Esophagus squamous epithelium (tissue), 5 donors: Measurements from ENCODE around the gene GP1BA. TPM values are rescaled to one million over a fixed set of nuclear protein-coding genes. Genes with fewer than 3 reads are reported as not detected.

Experiments used
- DNase-seq: peaks from one replicate; lab custom pipeline; 2025; lab: John Stamatoyannopoulos, UW
- H3K27ac ChIP-seq, 4 donors: fragments of 200-600 bp; sonication (generic); one replicate each; pipeline ENCODE4 v1.5.1; 2016 to 2019; ENCODE audit warnings: mild to moderate bottlenecking in 1 of 4
- H3K27me3 ChIP-seq, 4 donors: fragments of 200-600 bp; sonication (generic); 1 replicate in 3 of 4; 2 replicates in 1 of 4; pipeline versions ENCODE4 v1.5.1 to v1.6.0; 2017 to 2021; ENCODE audit warnings: antibody characterized with exemption in 1 of 4
- H3K36me3 ChIP-seq, 3 donors: fragments of 200-600 bp; sonication (generic); one replicate each; pipeline ENCODE4 v1.5.1; 2016 to 2019
- H3K4me1 ChIP-seq, 3 donors: fragments of 200-600 bp; sonication (generic); one replicate each; pipeline ENCODE4 v1.5.1; 2017 to 2019
- H3K4me3 ChIP-seq, 4 donors: fragments of 200-600 bp; sonication (generic); 1 replicate in 3 of 4; 2 replicates in 1 of 4; pipeline ENCODE4 v1.5.1; 2016 to 2019; ENCODE audit warnings: mild to moderate bottlenecking in 2 of 4, moderate library complexity in 1 of 4
- H3K9me3 ChIP-seq, 3 donors: fragments of 200-600 bp; sonication (generic); one replicate each; pipeline ENCODE4 v1.5.1; 2016 to 2019
- CTCF ChIP-seq, 6 experiments: fragments of 450-650 bp in 4 of 6; fragments of 200-600 bp in 2 of 6; sonication (generic) in 2 of 6; IDR thresholded peaks; one replicate each; pipeline ENCODE4 v1.5.1; 2016 to 2019; ENCODE audit warnings: antibody characterized with exemption in 6 of 6, mild to moderate bottlenecking in 4 of 6, moderate library complexity in 4 of 6
- POLR2A ChIP-seq, 4 donors: fragments of 450-650 bp; IDR thresholded peaks; one replicate each; pipeline ENCODE4 v1.6.1; 2017; ENCODE audit warnings: antibody characterized with exemption in 4 of 4, mild to moderate bottlenecking in 4 of 4, moderate library complexity in 3 of 4
- WGBS, 2 donors: methylation state at CpG; one replicate each; pipeline ENCODE4 v1.1.5; 2018; 5-methylcytosine and 5-hydroxymethylcytosine counted together
- intact Hi-C: fragments of 100-400 bp; cut with DNase I; formaldehyde crosslinking; loops from one replicate; pipeline ENCODE4 v1.15.0; 2022
- total RNA-seq, 4 donors: library from RNA; depleted of rRNA; stranded (reverse); fragments of >200 nt; gene quantifications; one replicate each; pipeline ENCODE4 v1.1.0, GENCODE V29; 2016
- donor health status: DM: yes; HTN: yes; CAD: no.

Gene GP1BA
- total RNA-seq, 4 donors from 2014 or later: not detected

- peaks cover 21 to 41% (median 25%) of the 10 kb centered on the region in 3 donors for H3K4me1 ChIP-seq
- H3K27ac ChIP-seq: peak overlapping the region; percentile 83 to 99 (median 98)
- no peaks in the 10 kb centered on the region for H3K27me3 ChIP-seq
- WGBS, 2 donors: 19 to 22% methylated on average over 13 to 23 of the region's 23 CpGs
- no peak for DNase-seq
- peak overlapping the region; percentile 37 to 84 (median 71) for H3K4me3 ChIP-seq
- no peaks in the 10 kb centered on the region for H3K9me3 ChIP-seq
- H3K36me3 ChIP-seq: peaks cover 5 to 41% (median 17%) of the 10 kb centered on the region in 3 donors
- intact Hi-C loops: no loop called here
- TF ChIP-seq POLR2A (IDR thresholded peaks at IDR 0.05) (no peak), CTCF (IDR thresholded peaks at IDR 0.05) (no peak)
Observed at GRCh38 chr17:4968486-4969046, 36.5 kb downstream of the GP1BA start.

GRCh38 chr17:4969047-4969550 lies 37.0 kb downstream of the GP1BA start:
- no peak for DNase-seq
- no peaks in the 10 kb centered on the region for H3K9me3 ChIP-seq
- H3K4me3 ChIP-seq: peak overlapping the region in 3 of 4 donors; percentile 69 to 84 (median 73)
- H3K36me3 ChIP-seq: peaks cover 7 to 47% (median 23%) of the 10 kb centered on the region in 3 donors
- peak overlapping the region; percentile 83 to 99 (median 98) for H3K27ac ChIP-seq
- no peaks in the 10 kb centered on the region for H3K27me3 ChIP-seq
- intact Hi-C loops: no loop called here
- 71 to 78% methylated on average over 8 to 12 of the region's 15 CpGs for WGBS, 2 donors
- peaks cover 21 to 41% (median 25%) of the 10 kb centered on the region in 3 donors for H3K4me1 ChIP-seq
- no peak for TF ChIP-seq CTCF (IDR thresholded peaks at IDR 0.05)
- no peak for TF ChIP-seq POLR2A (IDR thresholded peaks at IDR 0.05)

- no peaks in the 10 kb centered on the region for H3K9me3 ChIP-seq
- peak overlapping the region in 1 of 4 donors; percentile 84 for H3K4me3 ChIP-seq
- no peaks in the 10 kb centered on the region for H3K27me3 ChIP-seq
- 79 to 87% methylated on average over 13 of the region's 16 CpGs for WGBS, 2 donors
- peaks cover 10 to 52% (median 26%) of the 10 kb centered on the region in 3 donors for H3K36me3 ChIP-seq
- intact Hi-C loops: no loop called here
- no peak for DNase-seq
- peaks cover 21 to 41% (median 25%) of the 10 kb centered on the region in 3 donors for H3K4me1 ChIP-seq
- peak overlapping the region; percentile 3 to 99 (median 98) for H3K27ac ChIP-seq
- TF ChIP-seq CTCF (IDR thresholded peaks at IDR 0.05): no peak
- TF ChIP-seq POLR2A (IDR thresholded peaks at IDR 0.05): no peak
Observed at GRCh38 chr17:4969551-4970173, 37.6 kb downstream of the GP1BA start.

GRCh38 chr17:4970273-4970672 lies 38.2 kb downstream of the GP1BA start:
- 83 to 97% methylated on average over 7 of the region's 8 CpGs for WGBS, 2 donors
- TF ChIP-seq POLR2A (IDR thresholded peaks at IDR 0.05) (no peak), CTCF (IDR thresholded peaks at IDR 0.05) (no peak)
- H3K4me1 ChIP-seq: peaks cover 21 to 39% (median 25%) of the 10 kb centered on the region in 3 donors
- no peaks in the 10 kb centered on the region for H3K9me3 ChIP-seq
- intact Hi-C loops: no loop called here
- H3K4me3 ChIP-seq: no peak overlapping the region
- peak overlapping the region in 2 of 4 donors; percentile 98 to 99 for H3K27ac ChIP-seq
- no peak for DNase-seq
- H3K27me3 ChIP-seq: no peaks in the 10 kb centered on the region
- peaks cover 10 to 59% (median 26%) of the 10 kb centered on the region in 3 donors for H3K36me3 ChIP-seq

GRCh38 chr17:4971826-4972225 lies 39.7 kb downstream of the GP1BA start:
- Histone ChIP-seq H3K9me3 (no peaks in the 10 kb centered on the region), H3K4me3 (no peak overlapping the region), H3K36me3 (peaks cover 14 to 74% (median 29%) of the 10 kb centered on the region in 3 donors), H3K4me1 (peaks cover 13 to 24% (median 14%) of the 10 kb centered on the region in 3 donors), H3K27me3 (no peaks in the 10 kb centered on the region), H3K27ac (peak overlapping the region in 1 of 4 donors; percentile 23)
- intact Hi-C loops: no loop called here
- no peak for DNase-seq
- WGBS, 2 donors: 78 to 88% methylated on average over 6 of the region's 6 CpGs
- TF ChIP-seq CTCF (IDR thresholded peaks at IDR 0.05): no peak
- TF ChIP-seq POLR2A (IDR thresholded peaks at IDR 0.05): no peak
